ENCODE results near the gene TRPM7.

Gene TRPM7

GRCh38 chr15:50558012-50558411, 128.6 kb downstream of the TRPM7 start:
- DNase-seq: no peak

GRCh38 chr15:50556642-50557371, 129.8 kb downstream of the TRPM7 start:
- no peak for DNase-seq

- DNase-seq: no peak
Observed at GRCh38 chr15:50552238-50552637, 134.4 kb downstream of the TRPM7 start.

- no peak for DNase-seq
Observed at GRCh38 chr15:50549326-50549725, 137.3 kb downstream of the TRPM7 start.

GRCh38 chr15:50546566-50546965, 140.0 kb downstream of the TRPM7 start, which contains the start of gene USP50:
Gene USP50, minus strand, starts transcription at chr15:50546666. Its CDS starts 141 bp downstream, at chr15:50546525.
- DNase-seq: no peak

GRCh38 chr15:50544368-50544767, 142.2 kb downstream of the TRPM7 start:
- no peak for DNase-seq

GRCh38 chr15:50543556-50543955, 143.0 kb downstream of the TRPM7 start:
- no peak for DNase-seq

GRCh38 chr15:50542887-50543210, 143.7 kb downstream of the TRPM7 start:
- no peak for DNase-seq

- DNase-seq: no peak
Observed at GRCh38 chr15:50531766-50532165, 154.8 kb downstream of the TRPM7 start.

GRCh38 chr15:50531163-50531562, 155.4 kb downstream of the TRPM7 start:
- no peak for DNase-seq

- no peak for DNase-seq
Observed at GRCh38 chr15:50523851-50524251, 162.7 kb downstream of the TRPM7 start.

GRCh38 chr15:50519740-50520425, 166.7 kb downstream of the TRPM7 start:
- no peak for DNase-seq

GRCh38 chr15:50513001-50513400, 173.6 kb downstream of the TRPM7 start:
- DNase-seq: no peak
